IMR-90 (cell line): ENCODE results near the gene CST9L. TPM values are rescaled to one million over a fixed set of nuclear protein-coding genes. Genes with fewer than 3 reads are reported as not detected.

ENCODE experiments used
- ATAC-seq: fragments of 200-7000 bp; cut with Tn5 transposase; 2 replicates; pipeline ENCODE4 v1.9.1; 2020; ENCODE audit warnings: low read depth, mild to moderate bottlenecking, moderate library complexity
- BruUV-seq: library from RNA; stranded (reverse); fragments of 400-500 nt; replicated peaks from 2 replicates; lab custom pipeline; 2021; lab: Mats Ljungman, UMichigan
- CTCF ChIA-PET: fragments of 300-600 bp; formaldehyde crosslinking; extraction: SDS; loops from one replicate; lab custom pipeline; 2021; ENCODE audit warnings: antibody characterized with exemption; lab: Yijun Ruan, JAX
- POLR2A ChIA-PET: fragments of 300-600 bp; sonication (Branson Sonifier 250); formaldehyde crosslinking; loops from one replicate; lab custom pipeline; 2022; ENCODE audit warnings: antibody characterized with exemption; ENCODE audit not compliant: unreplicated experiment; lab: Charles Lee
- DNase-seq: peaks from one replicate; pipeline ENCODE4 v3.0.0; 2013
- H2AFZ ChIP-seq: replicated peaks from 2 replicates; pipeline ENCODE3; 2013; ENCODE audit warnings: low read length, mild to moderate bottlenecking; ENCODE audit not compliant: poor library complexity
- H2AK5ac ChIP-seq: 2 replicates; pipeline ENCODE4 v1.6.1; 2013; ENCODE audit warnings: low read depth, low read length, inconsistent platforms
- H2AK9ac ChIP-seq: replicated peaks from 2 replicates; pipeline ENCODE3; 2013; ENCODE audit warnings: mild to moderate bottlenecking, low read depth, low read length, moderate library complexity; ENCODE audit not compliant: poor library complexity
- H2BK120ac ChIP-seq: 2 replicates; pipeline ENCODE4 v1.6.1; 2013; ENCODE audit warnings: low read depth, low read length, inconsistent platforms
- H2BK15ac ChIP-seq: 3 replicates; pipeline ENCODE4 v1.6.1; 2013; ENCODE audit warnings: low read depth, low read length, inconsistent platforms
- H2BK20ac ChIP-seq: 2 replicates; pipeline ENCODE4 v1.6.1; 2013; ENCODE audit warnings: low read depth, mild to moderate bottlenecking, inconsistent platforms, low read length, moderate library complexity
- H2BK5ac ChIP-seq: 2 replicates; pipeline ENCODE4 v1.6.1; 2013; ENCODE audit warnings: mild to moderate bottlenecking, low read depth, low read length, inconsistent platforms; ENCODE audit not compliant: poor library complexity, severe bottlenecking
- H3K14ac ChIP-seq: replicated peaks from 2 replicates; pipeline ENCODE4 v1.6.1; 2013; ENCODE audit warnings: low read depth, low read length, inconsistent platforms
- H3K18ac ChIP-seq: 2 replicates; pipeline ENCODE4 v1.6.1; 2013; ENCODE audit warnings: low read depth, low read length, control low read depth
- H3K23ac ChIP-seq: 2 replicates; pipeline ENCODE4 v1.6.1; 2013; ENCODE audit warnings: low read depth, low read length, inconsistent platforms
- H3K27ac ChIP-seq: 2 replicates; pipeline ENCODE4 v1.5.1; 2013; ENCODE audit warnings: mild to moderate bottlenecking, control low read depth, low read length; ENCODE audit not compliant: insufficient read depth
- H3K27me3 ChIP-seq: 2 replicates; pipeline ENCODE4 v1.6.1; 2013; ENCODE audit warnings: low read length; ENCODE audit not compliant: control insufficient read depth, insufficient read depth
- H3K36me3 ChIP-seq: 2 replicates; pipeline ENCODE4 v1.6.1; 2013; ENCODE audit warnings: low read length, mixed read lengths; ENCODE audit not compliant: control insufficient read depth, insufficient read depth
- H3K4ac ChIP-seq: 2 replicates; pipeline ENCODE4 v1.6.1; 2013; ENCODE audit warnings: low read depth, low read length, inconsistent platforms
- H3K4me1 ChIP-seq: 2 replicates; pipeline ENCODE4 v1.6.1; 2013; ENCODE audit warnings: low read length, mixed read lengths; ENCODE audit not compliant: control insufficient read depth, insufficient read depth
- H3K4me2 ChIP-seq: 2 replicates; pipeline ENCODE4 v1.6.1; 2013; ENCODE audit warnings: low read depth, mild to moderate bottlenecking, control low read depth, low read length, moderate library complexity
- H3K4me3 ChIP-seq: 2 replicates; pipeline ENCODE4 v1.5.1; 2013; ENCODE audit warnings: low read depth, mild to moderate bottlenecking, control low read depth, low read length, moderate library complexity; ENCODE audit not compliant: insufficient read depth
- H3K56ac ChIP-seq: 2 replicates; pipeline ENCODE4 v1.6.1; 2013; ENCODE audit warnings: low read length, inconsistent platforms; ENCODE audit not compliant: insufficient read depth; ENCODE audit errors: extremely low read depth
- H3K79me1 ChIP-seq, 2 experiments: 2 replicates each; pipeline ENCODE4 v1.6.1; 2013; ENCODE audit warnings: low read length in 2 of 2, inconsistent platforms in 1 of 2, low read depth in 1 of 2
- H3K9ac ChIP-seq: 2 replicates; pipeline ENCODE4 v1.6.1; 2013; ENCODE audit warnings: low read depth, low read length, control low read depth
- H3K9me1 ChIP-seq: 2 replicates; pipeline ENCODE4 v1.6.1; 2013; ENCODE audit warnings: low read length, inconsistent platforms; ENCODE audit not compliant: insufficient read depth
- H3K9me3 ChIP-seq: 2 replicates; pipeline ENCODE4 v1.6.1; 2013; ENCODE audit warnings: low read length; ENCODE audit not compliant: control insufficient read depth, insufficient read depth
- H4K20me1 ChIP-seq: 2 replicates; pipeline ENCODE4 v1.6.1; 2013; ENCODE audit warnings: low read length, inconsistent platforms; ENCODE audit not compliant: insufficient read depth
- H4K5ac ChIP-seq: 2 replicates; pipeline ENCODE4 v1.6.1; 2013; ENCODE audit warnings: mild to moderate bottlenecking, low read depth, low read length, control low read depth
- H4K8ac ChIP-seq, 2 experiments: 2 replicates each; pipeline ENCODE4 v1.6.1; 2013; ENCODE audit warnings: low read depth in 2 of 2, low read length in 2 of 2, control low read depth in 1 of 2, inconsistent platforms in 1 of 2
- H4K91ac ChIP-seq: 2 replicates; pipeline ENCODE4 v1.6.1; 2013; ENCODE audit warnings: low read depth, low read length, inconsistent platforms; ENCODE audit not compliant: insufficient read depth
- BHLHE40 ChIP-seq: fragments of 150-350 bp; IDR thresholded peaks from 2 replicates; pipeline ENCODE4 v1.6.1; 2016; ENCODE audit warnings: mild to moderate bottlenecking, low read depth, low read length
- CEBPB ChIP-seq: IDR thresholded peaks from 2 replicates; pipeline ENCODE4 v1.6.1; 2012; ENCODE audit warnings: low read depth, low read length, improper control_type of control experiment
- CHD1 ChIP-seq: IDR thresholded peaks from 2 replicates; pipeline ENCODE4 v1.6.1; 2012; ENCODE audit warnings: low read depth, low read length, improper control_type of control experiment
- FOS ChIP-seq: fragments of 150-350 bp; IDR thresholded peaks from 2 replicates; pipeline ENCODE4 v1.6.1; 2016; ENCODE audit warnings: low read depth, low read length
- MAFK ChIP-seq: IDR thresholded peaks from 2 replicates; pipeline ENCODE4 v1.6.1; 2012; ENCODE audit warnings: low read depth, low read length, improper control_type of control experiment
- MAZ ChIP-seq: IDR thresholded peaks from 2 replicates; pipeline ENCODE4 v1.6.1; 2012; ENCODE audit warnings: low read depth, mild to moderate bottlenecking, low read length, improper control_type of control experiment, moderate library complexity, borderline replicate concordance
- MXI1 ChIP-seq: IDR thresholded peaks from 2 replicates; pipeline ENCODE4 v1.6.1; 2012; ENCODE audit warnings: low read depth, mild to moderate bottlenecking, low read length, moderate library complexity, borderline replicate concordance
- NFE2L2 ChIP-seq: fragments of 150-350 bp; IDR thresholded peaks from 2 replicates; pipeline ENCODE4 v1.6.1; 2016; ENCODE audit warnings: low read depth, mild to moderate bottlenecking, low read length
- POLR2A ChIP-seq: IDR thresholded peaks from 2 replicates; pipeline ENCODE4 v1.6.1; 2012; ENCODE audit warnings: mild to moderate bottlenecking, low read depth, low read length
- RAD21 ChIP-seq: IDR thresholded peaks from 2 replicates; pipeline ENCODE4 v1.6.1; 2012; ENCODE audit warnings: low read length, improper control_type of control experiment
- RCOR1 ChIP-seq: IDR thresholded peaks from 2 replicates; pipeline ENCODE4 v1.6.1; 2012; ENCODE audit warnings: mild to moderate bottlenecking, low read length, improper control_type of control experiment; ENCODE audit not compliant: insufficient replicate concordance
- RFX5 ChIP-seq: IDR thresholded peaks from 2 replicates; pipeline ENCODE4 v1.8.0; 2012; ENCODE audit warnings: low read depth, mild to moderate bottlenecking, low read length, moderate library complexity
- SMC3 ChIP-seq: fragments of 150-350 bp; IDR thresholded peaks from 2 replicates; pipeline ENCODE4 v1.6.1; 2016; ENCODE audit warnings: low read depth, mild to moderate bottlenecking, antibody characterized with exemption, low read length, moderate library complexity
- WGBS, 2 experiments: methylation state at CpG; one replicate each; pipeline versions ENCODE4 v1.1.5 to v1.1.7; 2013; ENCODE audit warnings: missing lambda C conversion rate in 2 of 2; ENCODE audit not compliant: insufficient read length in 1 of 2; ENCODE audit errors: extremely low coverage in 2 of 2; 5-methylcytosine and 5-hydroxymethylcytosine counted together
- dilution Hi-C: fragments of 300-500 bp; cut with HindIII; formaldehyde crosslinking; loops from one replicate; pipeline ENCODE4 v1.14.3; 2018; ENCODE audit warnings: low sequenced_read_pairs; ENCODE audit not compliant: unreplicated experiment
- in situ Hi-C: fragments of 300-500 bp; cut with MboI; formaldehyde crosslinking; loops from 3 replicates; pipeline ENCODE4 v1.14.3; 2019; ENCODE audit warnings: low sequenced_read_pairs, inconsistent platforms, mixed read lengths
- intact Hi-C: fragments of 100-400 bp; cut with micrococcal nuclease; formaldehyde crosslinking; loops from 2 replicates; pipeline ENCODE4 v1.10.0; 2022
- polyA plus RNA-seq, 3 experiments: library from polyadenylated mRNA; depleted of rRNA; stranded (reverse); fragments of >200 nt; gene quantifications; 2 replicates each; pipeline ENCODE4 v1.2.3, GENCODE V29; 2012; ENCODE audit warnings: low replicate concordance in 1 of 3
- total RNA-seq: library from RNA; depleted of rRNA; stranded (reverse); fragments of >200 nt; gene quantifications from 2 replicates; pipeline ENCODE4 v1.2.3, GENCODE V29; 2012
- TF ChIP-seq, protein P1 (sequence below): conservative IDR thresholded peaks from 2 replicates; pipeline ENCODE4 v1.5.1; 2012; ENCODE audit warnings: mild to moderate bottlenecking, low read depth, low read length, improper control_type of control experiment
- TF ChIP-seq, protein P2 (sequence below): fragments of 150-350 bp; IDR thresholded peaks from 2 replicates; pipeline ENCODE4 v1.6.1; 2017; ENCODE audit warnings: mild to moderate bottlenecking, antibody characterized with exemption, low read length, low read depth
- TF ChIP-seq, protein P3 (sequence below): fragments of 150-350 bp; IDR thresholded peaks from 2 replicates; pipeline ENCODE4 v1.6.1; 2016; ENCODE audit warnings: low read depth, mild to moderate bottlenecking, low read length, moderate library complexity, borderline replicate concordance

CST9L gene
- total and polyA plus RNA-seq, 2 of the 4 experiments (the other 2 are of a cell fraction): not detected

DNA sequence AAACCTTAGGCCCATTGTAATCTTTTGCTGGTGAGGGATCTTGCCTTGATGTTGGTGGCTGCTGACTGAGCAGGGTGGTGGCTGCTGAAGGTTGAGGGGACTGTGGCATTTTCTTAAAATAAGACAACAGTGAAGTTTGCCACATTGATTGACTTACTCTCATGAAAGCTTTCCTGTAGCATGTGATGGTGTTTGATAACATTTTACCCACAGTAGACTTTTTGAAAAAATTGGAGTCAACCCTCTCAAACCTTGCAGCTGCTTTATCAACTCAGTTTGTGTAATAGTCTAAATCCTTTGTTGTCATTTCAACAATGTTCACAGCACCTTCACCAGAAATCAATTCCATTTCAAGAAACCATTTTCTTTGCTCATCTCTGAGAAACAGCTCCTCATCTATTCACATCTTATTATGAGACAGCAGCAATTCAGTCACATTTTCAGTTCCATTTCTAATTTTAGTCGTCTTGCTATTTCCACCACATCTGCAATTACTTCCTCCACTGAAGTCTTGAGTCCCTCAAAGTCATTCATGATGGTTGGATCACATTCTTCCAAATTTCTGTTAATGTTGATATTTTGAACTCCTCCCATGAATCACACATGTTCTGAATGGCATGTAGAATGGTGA, 37.2 kb downstream of the CST9L start:
- in situ Hi-C loops: no loop called here
- BruUV-seq: no TSS peak
- Histone ChIP-seq H3K4me2 (no peak overlapping the region), H2AFZ (no peak overlapping the region), H3K36me3 (no peaks in the 10 kb centered on the region), H2AK9ac (no peak overlapping the region), H2BK120ac (no peak overlapping the region), H3K27ac (no peak overlapping the region), H3K9ac (no peak overlapping the region), H3K56ac (no peak overlapping the region), H3K79me1 (no peaks in the 10 kb centered on the region), H3K9me3 (0 out of 2 replicates have a peak, but pooled peaks cover 2% of the 10 kb centered on the region), H3K18ac (no peak overlapping the region), H2BK20ac (no peak overlapping the region), H4K20me1 (no peaks in the 10 kb centered on the region), H3K27me3 (no peaks in the 10 kb centered on the region), H2AK5ac (no peak overlapping the region), H3K23ac (no peak overlapping the region), H4K91ac (no peak overlapping the region), H3K4me3 (no peak overlapping the region), H3K9me1 (no peaks in the 10 kb centered on the region), H4K5ac (no peak overlapping the region), H3K4ac (no peak overlapping the region), H3K14ac (no peak overlapping the region), H2BK15ac (no peak overlapping the region), H2BK5ac (no peak overlapping the region), H3K4me1 (no peaks in the 10 kb centered on the region), H4K8ac (no peak overlapping the region)
- TF ChIP-seq, protein P1, sequence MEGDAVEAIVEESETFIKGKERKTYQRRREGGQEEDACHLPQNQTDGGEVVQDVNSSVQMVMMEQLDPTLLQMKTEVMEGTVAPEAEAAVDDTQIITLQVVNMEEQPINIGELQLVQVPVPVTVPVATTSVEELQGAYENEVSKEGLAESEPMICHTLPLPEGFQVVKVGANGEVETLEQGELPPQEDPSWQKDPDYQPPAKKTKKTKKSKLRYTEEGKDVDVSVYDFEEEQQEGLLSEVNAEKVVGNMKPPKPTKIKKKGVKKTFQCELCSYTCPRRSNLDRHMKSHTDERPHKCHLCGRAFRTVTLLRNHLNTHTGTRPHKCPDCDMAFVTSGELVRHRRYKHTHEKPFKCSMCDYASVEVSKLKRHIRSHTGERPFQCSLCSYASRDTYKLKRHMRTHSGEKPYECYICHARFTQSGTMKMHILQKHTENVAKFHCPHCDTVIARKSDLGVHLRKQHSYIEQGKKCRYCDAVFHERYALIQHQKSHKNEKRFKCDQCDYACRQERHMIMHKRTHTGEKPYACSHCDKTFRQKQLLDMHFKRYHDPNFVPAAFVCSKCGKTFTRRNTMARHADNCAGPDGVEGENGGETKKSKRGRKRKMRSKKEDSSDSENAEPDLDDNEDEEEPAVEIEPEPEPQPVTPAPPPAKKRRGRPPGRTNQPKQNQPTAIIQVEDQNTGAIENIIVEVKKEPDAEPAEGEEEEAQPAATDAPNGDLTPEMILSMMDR: no peak
- TF ChIP-seq MXI1: no peak
- no peak for TF ChIP-seq CEBPB
- TF ChIP-seq MAFK: no peak
- no peak for TF ChIP-seq NFE2L2
- no peak for TF ChIP-seq RFX5
- TF ChIP-seq RCOR1: no peak
- TF ChIP-seq RAD21: no peak
- no peak for TF ChIP-seq BHLHE40
- TF ChIP-seq POLR2A: no peak
- no peak for TF ChIP-seq MAZ
- TF ChIP-seq, protein P2, sequence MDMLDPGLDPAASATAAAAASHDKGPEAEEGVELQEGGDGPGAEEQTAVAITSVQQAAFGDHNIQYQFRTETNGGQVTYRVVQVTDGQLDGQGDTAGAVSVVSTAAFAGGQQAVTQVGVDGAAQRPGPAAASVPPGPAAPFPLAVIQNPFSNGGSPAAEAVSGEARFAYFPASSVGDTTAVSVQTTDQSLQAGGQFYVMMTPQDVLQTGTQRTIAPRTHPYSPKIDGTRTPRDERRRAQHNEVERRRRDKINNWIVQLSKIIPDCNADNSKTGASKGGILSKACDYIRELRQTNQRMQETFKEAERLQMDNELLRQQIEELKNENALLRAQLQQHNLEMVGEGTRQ: no peak
- TF ChIP-seq CHD1: no peak
- TF ChIP-seq, protein P3, sequence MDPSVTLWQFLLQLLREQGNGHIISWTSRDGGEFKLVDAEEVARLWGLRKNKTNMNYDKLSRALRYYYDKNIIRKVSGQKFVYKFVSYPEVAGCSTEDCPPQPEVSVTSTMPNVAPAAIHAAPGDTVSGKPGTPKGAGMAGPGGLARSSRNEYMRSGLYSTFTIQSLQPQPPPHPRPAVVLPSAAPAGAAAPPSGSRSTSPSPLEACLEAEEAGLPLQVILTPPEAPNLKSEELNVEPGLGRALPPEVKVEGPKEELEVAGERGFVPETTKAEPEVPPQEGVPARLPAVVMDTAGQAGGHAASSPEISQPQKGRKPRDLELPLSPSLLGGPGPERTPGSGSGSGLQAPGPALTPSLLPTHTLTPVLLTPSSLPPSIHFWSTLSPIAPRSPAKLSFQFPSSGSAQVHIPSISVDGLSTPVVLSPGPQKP: no peak
- no peak for TF ChIP-seq FOS
- TF ChIP-seq SMC3: no peak
- ChIA-PET POLR2A (no interaction called here), CTCF (no interaction called here)
- ATAC-seq (no peak), DNase-seq (no peak)
- no CpG with 5 or more reads among the region's 1 CpG for WGBS, 2 experiments
- intact Hi-C loops: no loop called here
- dilution Hi-C loops: no loop called here
